C4-2B (cell line): ENCODE measurements around the gene ELL2.

Experiments used
- CTCF ChIP-seq: fragments of 450-650 bp; conservative IDR thresholded peaks from 2 replicates; pipeline ENCODE4 v1.5.1; 2017; ENCODE audit warnings: mild to moderate bottlenecking
- ZFX ChIP-seq: fragments of 450-650 bp; IDR thresholded peaks from 2 replicates; pipeline ENCODE4 v1.6.1; 2017

DNA sequence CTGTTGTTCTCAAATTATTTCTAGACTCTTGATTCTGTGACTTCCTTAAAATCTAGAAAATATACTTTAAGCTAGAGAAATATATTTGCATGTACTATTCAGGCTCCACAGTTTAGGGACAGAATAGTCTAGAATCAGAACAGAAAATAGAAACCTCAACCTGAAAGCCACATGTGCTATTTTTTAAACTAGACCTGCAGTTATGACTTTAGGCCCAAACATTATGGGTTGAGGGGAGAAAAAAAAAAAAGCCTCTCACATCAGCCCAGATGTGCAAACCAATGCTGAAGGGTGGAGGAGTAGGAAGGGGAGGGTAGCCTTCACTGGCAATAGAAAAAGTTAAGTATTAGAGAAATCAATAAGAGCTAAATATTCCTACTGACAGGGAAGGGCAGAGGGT lies 35.7 kb downstream of the ELL2 start:
- TF ChIP-seq CTCF (no peak), ZFX (no peak)
